Upper lobe of left lung (tissue), 4 donors: ENCODE measurements around the gene TCF7L1.

Experiments used
- POLR2A ChIP-seq, 4 donors: fragments of 450-650 bp; IDR thresholded peaks; one replicate each; pipeline ENCODE4 v1.5.1; 2016 to 2017; ENCODE audit warnings: antibody characterized with exemption in 4 of 4, mild to moderate bottlenecking in 2 of 4
- POLR2AphosphoS5 ChIP-seq, 2 donors: sonication (generic); formaldehyde crosslinking; IDR thresholded peaks; one replicate each; pipeline ENCODE4 v1.5.1; 2017; ENCODE audit warnings: antibody characterized with exemption in 2 of 2
- TF ChIP-seq, protein P1 (sequence below), 6 experiments: fragments of 450-650 bp in 4 of 6; fragments of 200-600 bp in 2 of 6; sonication (generic) in 2 of 6; IDR thresholded peaks; one replicate each; pipeline ENCODE4 v1.5.1; 2016 to 2019; ENCODE audit warnings: antibody characterized with exemption in 6 of 6

DNA sequence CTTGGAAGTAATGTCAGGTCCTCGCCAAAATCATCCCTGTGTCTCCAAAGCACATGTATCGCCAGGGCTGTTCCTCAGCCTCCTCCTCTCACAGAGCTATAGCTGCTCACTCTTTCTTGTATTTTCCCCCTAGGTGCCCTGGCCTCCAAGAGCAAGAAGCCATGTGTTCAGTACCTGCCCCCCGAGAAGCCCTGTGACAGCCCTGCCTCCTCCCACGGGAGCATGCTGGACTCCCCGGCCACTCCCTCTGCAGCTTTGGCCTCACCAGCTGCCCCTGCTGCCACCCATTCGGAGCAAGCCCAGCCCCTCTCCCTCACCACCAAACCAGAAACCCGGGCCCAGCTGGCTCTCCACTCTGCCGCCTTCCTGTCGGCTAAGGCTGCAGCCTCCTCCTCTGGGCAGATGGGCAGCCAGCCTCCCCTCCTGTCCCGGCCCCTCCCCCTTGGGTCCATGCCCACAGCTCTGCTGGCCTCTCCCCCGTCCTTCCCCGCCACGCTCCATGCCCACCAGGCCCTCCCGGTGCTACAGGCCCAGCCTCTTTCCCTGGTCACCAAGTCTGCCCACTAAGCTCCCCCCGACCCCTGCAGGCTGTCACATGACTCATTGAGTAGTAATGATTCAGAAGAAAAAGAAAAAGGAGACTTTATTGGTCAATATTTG lies 175.8 kb downstream of the TCF7L1 start:
- TF ChIP-seq POLR2A (IDR thresholded peaks at IDR 0.05) (no peak), POLR2AphosphoS5 (IDR thresholded peaks at IDR 0.05) (no peak)
- TF ChIP-seq, protein P1, sequence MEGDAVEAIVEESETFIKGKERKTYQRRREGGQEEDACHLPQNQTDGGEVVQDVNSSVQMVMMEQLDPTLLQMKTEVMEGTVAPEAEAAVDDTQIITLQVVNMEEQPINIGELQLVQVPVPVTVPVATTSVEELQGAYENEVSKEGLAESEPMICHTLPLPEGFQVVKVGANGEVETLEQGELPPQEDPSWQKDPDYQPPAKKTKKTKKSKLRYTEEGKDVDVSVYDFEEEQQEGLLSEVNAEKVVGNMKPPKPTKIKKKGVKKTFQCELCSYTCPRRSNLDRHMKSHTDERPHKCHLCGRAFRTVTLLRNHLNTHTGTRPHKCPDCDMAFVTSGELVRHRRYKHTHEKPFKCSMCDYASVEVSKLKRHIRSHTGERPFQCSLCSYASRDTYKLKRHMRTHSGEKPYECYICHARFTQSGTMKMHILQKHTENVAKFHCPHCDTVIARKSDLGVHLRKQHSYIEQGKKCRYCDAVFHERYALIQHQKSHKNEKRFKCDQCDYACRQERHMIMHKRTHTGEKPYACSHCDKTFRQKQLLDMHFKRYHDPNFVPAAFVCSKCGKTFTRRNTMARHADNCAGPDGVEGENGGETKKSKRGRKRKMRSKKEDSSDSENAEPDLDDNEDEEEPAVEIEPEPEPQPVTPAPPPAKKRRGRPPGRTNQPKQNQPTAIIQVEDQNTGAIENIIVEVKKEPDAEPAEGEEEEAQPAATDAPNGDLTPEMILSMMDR (IDR thresholded peaks at IDR 0.05) = no peak
